Thyroid gland (tissue), 4 donors: ENCODE measurements around the gene IKZF2.

ENCODE experiments used
- POLR2A ChIP-seq, 2 donors: fragments of 450-650 bp; IDR thresholded peaks; one replicate each; pipeline ENCODE4 v1.6.1; 2017; ENCODE audit warnings: antibody characterized with exemption in 2 of 2, mild to moderate bottlenecking in 2 of 2, moderate library complexity in 1 of 2
- TF ChIP-seq, protein P1 (sequence below), 6 experiments: fragments of 200-600 bp in 3 of 6; fragments of 450-650 bp in 3 of 6; sonication (generic) in 3 of 6; IDR thresholded peaks; one replicate each; pipeline ENCODE4 v1.5.1; 2016 to 2019; ENCODE audit warnings: antibody characterized with exemption in 6 of 6, mild to moderate bottlenecking in 2 of 6, inconsistent platforms in 1 of 6, moderate library complexity in 1 of 6

DNA sequence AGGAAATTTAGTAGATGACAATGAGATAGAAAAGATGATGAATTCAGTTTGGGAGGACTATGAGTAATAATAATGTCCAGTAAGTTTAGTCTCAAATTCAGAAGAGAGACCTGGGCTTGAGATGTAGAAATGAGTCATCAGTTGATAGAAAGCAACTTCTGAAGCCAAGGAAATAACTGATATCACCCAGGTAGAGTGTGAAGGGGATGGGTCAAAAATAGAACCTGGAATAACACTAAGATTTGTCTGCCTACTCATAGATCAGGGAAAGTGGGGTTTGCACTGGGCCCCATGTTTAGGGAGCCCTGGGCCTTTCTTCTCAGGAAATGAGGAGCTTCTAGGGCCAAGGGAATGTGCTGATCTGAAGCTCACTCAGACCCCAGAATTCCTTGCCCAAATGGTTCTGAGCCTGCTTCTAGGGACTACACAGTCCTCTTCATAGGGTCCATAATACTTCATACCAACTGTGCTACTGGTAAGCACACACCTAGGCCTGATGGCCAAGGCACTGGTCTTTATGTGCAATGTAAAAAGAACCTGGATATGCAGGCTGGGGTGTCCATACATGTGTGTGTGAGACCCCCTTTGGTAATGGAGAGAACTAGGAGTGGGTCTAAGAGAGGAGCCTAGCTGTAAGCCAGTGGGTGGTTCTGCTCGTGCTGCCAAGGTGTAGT, 141.2 kb downstream of the IKZF2 start:
- no peak for TF ChIP-seq POLR2A (IDR thresholded peaks at IDR 0.05)
- TF ChIP-seq, protein P1, sequence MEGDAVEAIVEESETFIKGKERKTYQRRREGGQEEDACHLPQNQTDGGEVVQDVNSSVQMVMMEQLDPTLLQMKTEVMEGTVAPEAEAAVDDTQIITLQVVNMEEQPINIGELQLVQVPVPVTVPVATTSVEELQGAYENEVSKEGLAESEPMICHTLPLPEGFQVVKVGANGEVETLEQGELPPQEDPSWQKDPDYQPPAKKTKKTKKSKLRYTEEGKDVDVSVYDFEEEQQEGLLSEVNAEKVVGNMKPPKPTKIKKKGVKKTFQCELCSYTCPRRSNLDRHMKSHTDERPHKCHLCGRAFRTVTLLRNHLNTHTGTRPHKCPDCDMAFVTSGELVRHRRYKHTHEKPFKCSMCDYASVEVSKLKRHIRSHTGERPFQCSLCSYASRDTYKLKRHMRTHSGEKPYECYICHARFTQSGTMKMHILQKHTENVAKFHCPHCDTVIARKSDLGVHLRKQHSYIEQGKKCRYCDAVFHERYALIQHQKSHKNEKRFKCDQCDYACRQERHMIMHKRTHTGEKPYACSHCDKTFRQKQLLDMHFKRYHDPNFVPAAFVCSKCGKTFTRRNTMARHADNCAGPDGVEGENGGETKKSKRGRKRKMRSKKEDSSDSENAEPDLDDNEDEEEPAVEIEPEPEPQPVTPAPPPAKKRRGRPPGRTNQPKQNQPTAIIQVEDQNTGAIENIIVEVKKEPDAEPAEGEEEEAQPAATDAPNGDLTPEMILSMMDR (IDR thresholded peaks at IDR 0.05): no peak
